NCI-H510A treated with DMSO at 0.1 percent for 48 hours (cell line): ENCODE results near the gene KRTAP5-8.
"Not testable (repeated sequence)": the region's sequence is repeated elsewhere in the genome, so short reads cannot be mapped to it uniquely, and the experiment has no call there.

Experiments used
- DNase-seq: peaks from one replicate; lab custom pipeline; 2025; lab: John Stamatoyannopoulos, UW

KRTAP5-8 gene

DNA sequence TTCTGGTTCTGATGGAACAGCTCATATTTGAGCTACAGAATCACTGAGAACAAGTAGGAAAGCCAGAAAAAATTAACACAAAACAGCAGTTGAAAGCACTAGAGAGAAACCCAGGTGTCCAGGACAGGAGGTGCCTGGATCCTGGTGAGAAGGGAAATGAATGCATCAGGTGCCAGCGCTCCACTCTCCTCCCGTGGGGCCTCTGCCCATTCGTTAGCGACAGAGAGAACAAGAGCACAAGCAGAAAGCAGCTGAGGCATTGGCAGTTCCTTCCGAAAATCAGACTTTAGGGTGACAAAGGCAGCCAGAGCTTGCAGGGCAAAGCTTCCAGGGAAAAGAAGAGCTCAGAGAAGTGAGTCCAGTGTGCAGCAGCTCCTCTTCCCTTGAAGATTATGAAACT, 30.7 kb upstream of the KRTAP5-8 start:
- no peak for DNase-seq

DNA sequence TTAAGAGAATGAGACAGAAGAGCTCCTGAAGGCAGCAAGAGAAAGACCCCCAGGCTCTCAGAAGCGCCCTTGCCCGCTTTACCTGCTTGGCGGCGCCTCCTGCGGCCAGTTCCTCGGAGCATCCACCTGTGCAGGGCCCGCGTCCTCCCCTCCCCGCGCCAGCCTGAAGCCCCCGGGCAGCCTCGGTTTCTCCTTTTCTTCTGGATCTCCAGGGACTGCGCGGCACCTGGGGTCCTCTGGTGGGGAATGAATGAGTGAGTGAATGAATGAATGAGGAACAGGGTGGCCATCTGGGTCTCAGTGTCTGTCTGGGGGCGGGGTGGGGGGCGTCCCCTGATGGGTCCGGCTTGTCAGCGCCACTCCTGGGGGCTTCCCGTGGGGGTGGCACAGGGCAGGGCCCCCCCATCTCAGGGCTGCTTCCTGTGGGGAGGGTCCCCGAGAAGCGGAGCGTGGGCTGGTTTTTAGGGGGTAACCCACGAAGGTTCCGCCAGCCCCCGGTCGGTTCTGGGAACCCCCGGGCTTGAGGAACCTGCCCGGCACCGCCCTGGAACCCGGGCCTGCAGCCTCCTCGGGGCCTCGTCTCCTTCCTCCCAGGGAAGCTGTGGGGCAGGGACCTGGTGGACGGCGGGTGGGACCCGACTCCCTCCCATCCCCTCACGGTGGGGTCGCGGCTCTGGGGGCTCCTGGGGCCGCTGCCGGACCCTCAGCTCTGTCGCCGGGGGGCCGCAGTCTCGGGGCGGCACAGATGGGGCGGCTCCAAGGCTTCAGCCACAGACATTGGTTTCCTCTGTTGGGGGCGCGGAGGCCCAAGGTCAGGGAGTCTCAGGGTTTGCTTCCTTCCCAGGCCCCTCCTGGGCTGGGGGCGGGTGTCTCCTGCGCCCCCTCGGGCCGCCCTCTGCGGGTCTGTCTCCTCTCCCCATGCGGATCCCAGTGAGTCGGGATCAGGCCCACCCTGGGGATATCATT, 19.0 kb upstream of the KRTAP5-8 start:
- no peak for DNase-seq

DNA sequence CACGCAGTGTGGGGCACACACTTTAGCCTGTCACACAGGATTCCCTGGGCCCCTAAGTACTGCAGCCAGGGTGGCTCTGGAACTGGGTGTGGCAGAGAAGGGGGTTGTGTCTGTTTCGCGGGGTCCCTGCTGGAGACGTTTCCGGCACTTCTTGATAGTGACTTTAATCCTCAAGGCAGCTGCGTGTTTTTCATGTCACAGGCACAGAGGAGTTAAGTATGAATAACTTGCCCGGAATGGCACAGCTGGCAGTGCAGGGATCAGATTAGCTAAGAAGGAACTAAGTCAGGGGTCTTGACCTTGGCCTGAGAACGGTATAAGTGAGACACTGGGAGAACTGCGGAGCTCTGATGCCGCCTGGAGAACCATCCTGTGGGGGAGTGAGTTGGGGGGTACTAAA, 18.3 kb upstream of the KRTAP5-8 start:
- no peak for DNase-seq

DNA sequence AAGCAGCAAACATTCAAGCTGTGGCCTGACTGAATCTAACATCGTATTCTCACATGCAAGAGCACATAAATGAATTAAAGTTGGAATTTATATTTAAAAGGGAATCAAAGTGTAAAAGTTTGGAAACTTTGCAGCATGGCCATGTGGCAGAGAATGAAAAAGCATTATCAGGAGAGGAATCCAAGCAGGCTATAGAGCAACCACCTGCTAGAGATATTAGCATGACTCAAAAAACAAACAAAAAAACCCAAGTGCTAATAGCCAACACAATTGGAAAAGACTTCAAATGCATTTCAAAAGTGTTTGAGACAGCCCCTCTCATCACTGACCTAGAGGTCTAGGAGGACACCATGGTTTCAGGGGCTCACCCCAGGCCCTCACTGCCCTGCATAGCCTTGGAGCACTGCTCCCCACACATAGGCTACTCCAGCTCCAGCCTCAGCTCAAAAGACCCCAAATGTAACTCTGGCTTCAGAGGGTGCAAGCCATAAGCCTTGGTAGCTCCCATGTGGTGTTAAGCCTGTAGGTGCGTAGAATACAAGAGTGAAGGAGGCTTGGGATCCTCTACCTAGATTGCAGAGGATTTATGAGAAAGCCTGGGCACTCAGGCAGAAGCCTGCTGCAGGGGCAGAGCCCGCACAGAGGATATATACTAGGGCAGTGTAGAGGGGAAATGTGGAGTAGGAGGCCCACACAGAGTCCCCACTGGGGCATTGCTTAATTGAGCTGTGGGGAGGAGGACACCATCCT, 12.5 kb upstream of the KRTAP5-8 start:
- no peak for DNase-seq

DNA sequence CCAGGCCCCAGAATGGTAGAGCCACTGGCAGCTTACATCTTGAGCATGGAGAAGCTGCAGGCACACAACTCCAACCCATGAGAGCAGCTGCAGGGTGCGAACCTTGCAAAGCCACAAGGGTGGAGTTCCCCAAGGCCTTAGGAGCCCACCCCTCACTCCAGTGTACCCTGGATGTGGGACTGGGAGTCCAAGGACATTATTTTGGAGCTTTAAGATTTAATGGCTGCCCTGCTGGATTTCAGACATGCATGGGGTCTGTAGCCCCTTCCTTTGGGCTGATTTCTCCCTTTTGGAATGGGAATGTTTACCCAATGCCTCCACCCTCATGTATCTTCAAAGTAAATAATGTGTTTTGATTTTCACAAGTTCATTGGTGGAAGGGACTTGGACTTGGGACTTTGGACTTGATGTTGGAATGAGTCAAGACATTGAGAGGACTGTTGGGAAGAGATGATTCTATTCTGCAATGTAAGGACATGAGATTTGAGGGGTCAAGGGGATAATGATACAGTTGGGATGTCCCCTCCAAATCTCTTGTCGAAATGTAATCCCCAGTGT, 11.8 kb upstream of the KRTAP5-8 start:
- no peak for DNase-seq

DNA sequence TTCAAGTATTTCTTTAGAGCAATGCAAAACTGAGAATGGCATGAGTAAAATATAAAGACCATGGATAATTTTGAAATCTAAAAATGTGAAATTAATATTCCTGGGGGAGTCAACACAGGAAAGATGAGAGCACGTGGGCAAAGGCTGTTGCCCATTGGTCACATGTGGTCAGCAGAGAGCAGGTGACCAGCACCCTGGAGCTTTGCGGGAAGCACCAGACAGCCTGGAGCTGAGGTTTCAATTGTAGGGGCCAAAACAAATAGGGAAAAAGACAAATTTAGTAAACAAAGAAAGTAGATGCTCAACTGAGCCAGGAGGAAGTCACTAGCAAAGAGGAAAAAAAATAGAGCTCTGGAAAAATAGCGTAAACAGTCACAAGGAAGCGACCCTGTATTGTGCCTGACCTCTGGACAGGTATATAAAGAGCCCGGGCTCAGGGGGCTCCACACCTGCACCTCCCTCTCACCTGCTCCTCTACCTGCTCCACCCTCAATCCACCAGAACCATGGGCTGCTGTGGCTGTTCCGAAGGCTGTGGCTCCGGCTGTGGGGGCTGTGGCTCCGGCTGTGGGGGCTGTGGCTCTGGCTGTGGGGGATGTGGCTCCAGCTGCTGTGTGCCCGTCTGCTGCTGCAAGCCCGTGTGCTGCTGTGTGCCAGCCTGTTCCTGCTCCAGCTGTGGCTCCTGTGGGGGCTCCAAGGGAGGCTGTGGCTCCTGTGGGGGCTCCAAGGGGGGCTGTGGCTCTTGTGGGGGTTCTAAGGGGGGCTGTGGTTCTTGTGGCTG, 10.8 kb upstream of the KRTAP5-8 start, which contains the start of gene KRTAP5-7:
KRTAP5-7 (plus strand) TSS at position 472 of the 780 bp plus-strand sequence; CDS start at position 506, 34 bp downstream.
- DNase-seq: not testable (repeated sequence)

DNA sequence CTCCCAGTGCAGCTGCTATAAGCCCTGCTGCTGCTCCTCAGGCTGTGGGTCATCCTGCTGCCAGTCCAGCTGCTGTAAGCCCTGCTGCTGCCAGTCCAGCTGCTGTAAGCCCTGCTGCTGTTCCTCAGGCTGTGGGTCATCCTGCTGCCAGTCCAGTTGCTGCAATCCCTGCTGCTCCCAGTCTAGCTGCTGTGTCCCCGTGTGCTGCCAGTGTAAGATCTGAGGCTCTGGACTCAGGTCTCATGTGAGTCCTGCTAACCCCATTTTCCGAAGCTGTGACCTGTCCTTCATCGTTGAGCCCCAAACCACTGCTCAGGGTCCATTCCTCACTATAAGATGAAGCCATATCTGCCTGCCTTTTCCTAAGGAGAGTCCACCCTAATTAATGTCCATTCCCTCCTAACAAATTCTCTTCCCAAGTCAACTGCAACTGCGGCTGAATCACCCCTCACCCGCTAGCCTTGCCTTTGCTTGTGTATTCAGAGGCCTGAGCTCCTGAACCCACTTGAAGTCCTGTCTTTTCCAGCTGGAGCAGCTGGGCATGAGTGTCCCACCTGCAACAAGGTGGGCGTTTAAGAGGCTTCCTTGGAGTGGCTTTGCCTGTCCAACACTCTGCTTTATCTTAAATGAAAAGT, 10.1 kb upstream of the KRTAP5-8 start:
- DNase-seq: no peak

DNA sequence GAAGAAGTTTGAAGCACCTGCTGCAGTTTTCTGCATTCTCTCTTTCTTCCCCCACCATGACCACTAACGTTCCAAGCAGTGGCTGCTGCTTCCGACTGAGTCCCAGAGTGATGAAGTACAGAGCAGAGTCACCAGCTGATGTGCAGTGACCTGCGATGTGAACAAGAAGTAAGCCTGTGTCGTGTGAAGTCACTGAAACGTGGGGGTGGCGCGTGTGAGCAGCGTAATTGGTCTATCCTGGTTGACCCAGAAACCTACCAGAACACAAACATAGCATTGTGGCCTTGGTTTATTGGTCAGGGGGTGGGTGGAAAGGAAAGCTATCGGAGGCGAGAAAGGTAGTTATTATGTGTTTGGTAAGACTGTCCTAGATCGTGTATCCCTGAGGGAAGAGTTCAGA, 7.2 kb upstream of the KRTAP5-8 start:
- DNase-seq: no peak

DNA sequence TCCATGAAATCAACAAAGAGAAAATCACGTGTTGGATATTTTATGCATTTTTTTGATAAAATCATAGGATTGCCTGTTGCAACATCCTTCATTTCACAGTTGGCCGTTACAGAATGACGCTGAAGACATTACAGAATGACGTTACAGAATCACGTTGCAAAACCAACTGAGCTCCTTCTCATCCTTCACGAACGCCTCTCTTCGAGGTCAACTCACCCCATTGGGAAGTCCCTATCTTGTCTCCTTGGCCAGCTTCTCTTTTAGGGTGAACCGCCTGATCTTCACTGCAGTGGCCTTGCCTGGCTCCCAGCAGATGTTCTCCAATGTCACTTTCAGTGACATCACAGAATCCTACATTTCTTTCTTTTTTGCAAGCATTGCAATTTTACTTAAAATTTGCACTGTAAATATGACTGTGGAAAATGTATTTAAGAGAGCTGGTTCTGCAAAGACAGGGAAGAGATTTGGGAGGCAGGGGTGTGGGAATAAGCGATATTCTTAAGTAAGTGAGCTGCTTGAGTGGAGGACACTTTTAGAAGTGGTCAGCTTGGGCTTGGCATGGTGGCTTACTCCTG, 5.7 kb upstream of the KRTAP5-8 start:
- no peak for DNase-seq

DNA sequence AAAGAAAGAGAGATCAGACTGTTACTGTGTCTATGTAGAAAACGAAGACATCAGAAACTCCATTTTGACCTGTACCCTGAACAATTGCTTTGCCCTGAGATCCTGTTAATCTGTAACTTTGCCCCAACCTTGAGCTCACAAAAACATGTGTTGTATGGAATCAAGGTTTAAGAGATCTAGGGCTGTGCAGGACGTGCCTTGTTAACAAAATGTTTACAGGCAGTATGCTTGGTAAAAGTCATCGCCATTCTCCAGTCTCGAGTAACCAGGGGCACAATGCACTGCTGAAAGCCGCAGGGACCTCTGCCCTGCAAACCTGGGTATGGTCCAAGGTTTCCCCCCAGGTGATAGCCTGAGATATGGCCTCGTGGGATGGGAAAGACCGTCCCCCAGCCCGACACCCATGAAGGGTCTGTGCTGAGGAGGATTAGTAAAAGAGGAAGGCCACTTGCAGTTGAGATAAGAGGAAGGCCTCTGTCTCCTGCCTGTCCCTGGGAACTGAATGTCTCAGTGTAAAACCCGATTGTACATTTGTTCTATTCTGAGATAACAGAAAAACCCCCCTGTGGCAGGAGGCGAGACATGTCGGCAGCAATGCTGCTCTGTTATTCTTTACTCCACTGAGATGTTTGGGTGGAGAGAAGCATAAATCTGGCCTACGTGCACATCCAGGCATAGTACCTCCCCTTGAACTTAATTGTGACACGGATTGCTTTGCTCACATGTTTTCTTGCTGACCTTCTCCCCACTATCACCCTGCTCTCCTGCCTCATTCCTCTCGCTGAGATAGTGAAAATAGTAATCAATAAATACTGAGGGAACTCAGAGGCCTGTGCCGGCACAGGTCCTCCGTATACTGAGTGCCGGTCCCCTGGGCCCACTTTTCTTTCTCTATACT, 2.9 kb upstream of the KRTAP5-8 start:
- not testable (repeated sequence) for DNase-seq

DNA sequence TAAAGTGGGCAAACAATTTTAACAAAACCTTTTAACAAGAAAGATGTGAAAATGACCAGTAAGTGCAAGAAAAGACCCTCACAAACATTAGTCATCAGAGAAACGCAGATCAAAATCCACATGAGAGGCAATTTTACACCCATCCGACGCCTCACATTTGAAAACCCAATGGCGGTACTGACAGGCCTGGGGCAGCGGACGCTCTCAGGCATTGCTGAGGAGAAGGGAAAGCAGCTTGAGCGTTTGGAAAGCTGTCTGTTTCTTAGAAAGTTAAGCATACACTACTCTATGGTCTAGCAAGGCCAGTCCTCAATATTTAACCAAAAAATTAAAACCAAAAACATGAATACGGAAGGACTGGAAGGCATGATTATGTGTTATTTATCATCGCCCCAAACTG, 2.0 kb upstream of the KRTAP5-8 start:
- no peak for DNase-seq

DNA sequence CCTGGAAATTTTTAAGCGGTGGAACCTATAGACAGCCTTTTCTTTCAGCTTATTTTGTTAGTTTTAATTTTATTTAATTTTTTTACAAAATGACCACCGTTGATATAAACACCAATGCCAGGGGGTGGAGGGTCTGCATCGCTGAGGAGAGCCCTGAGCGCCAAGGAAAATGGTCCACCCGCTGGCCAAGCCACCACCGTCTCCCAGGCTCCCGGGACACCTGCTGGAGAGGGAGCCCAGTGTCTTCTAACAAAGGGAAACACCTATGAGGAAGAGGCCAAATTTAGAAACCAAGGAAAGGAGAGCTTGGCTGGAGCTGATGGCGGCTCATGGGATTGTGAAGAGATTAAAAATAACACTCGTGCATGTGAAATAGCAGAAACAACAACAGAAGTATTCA, 288 bp upstream of the KRTAP5-8 start:
- no peak for DNase-seq

DNA sequence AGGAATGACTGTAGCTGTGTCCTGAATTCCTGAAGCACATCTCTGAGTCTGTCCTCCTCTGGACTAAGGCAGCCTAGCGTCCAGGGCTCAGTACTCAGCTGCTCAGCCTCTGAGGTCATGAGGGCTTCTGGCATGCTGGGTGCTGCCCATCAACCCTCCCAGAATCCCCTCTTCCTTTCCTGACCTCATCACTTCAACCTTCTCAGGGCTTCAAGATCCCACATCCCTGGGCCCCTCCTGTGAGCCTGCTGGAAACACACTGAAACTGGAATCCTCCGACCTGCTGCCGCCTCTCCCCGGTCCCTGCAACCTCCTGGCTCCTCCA, 803 bp downstream of the KRTAP5-8 start:
- no peak for DNase-seq

DNA sequence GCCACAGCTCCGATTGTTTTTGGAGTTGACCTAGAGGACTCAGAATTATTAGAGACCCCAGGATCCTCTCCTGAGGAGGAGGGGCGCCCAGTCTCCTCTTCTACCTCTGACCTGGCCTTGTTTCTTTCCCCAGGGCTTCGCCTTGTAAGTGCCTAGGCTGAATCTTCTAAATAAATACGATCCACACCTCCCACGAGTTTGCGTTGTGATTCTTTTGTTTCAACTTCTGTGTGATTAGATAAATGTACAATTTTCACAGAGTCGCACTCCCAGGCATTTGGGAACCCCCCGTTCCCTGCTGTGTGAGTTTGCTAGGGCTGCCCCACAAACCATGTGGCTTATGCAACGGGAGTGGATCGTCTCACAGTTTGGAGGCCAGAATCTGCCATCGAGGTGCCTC, 1.2 kb downstream of the KRTAP5-8 start:
- DNase-seq: no peak

DNA sequence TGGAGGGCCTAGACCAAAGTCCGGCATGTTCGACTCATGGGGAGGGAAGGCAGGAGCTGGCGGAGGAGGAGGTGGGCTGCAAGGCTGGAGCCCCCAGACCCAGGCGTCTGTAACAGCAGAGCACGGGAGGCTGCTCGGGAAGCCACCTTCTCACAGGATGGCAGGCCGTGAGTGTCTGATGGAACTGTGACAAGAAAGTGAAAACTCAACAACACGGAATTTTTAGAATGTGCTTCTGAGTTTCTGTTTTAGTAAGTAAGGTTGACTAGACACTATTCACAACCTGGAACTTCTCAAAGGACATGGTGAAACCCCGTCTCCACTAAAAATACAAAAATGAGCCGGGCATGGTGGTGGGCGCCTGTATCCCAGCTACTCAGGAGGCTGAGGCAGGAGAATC, 2.1 kb downstream of the KRTAP5-8 start:
- DNase-seq: not testable (repeated sequence)

DNA sequence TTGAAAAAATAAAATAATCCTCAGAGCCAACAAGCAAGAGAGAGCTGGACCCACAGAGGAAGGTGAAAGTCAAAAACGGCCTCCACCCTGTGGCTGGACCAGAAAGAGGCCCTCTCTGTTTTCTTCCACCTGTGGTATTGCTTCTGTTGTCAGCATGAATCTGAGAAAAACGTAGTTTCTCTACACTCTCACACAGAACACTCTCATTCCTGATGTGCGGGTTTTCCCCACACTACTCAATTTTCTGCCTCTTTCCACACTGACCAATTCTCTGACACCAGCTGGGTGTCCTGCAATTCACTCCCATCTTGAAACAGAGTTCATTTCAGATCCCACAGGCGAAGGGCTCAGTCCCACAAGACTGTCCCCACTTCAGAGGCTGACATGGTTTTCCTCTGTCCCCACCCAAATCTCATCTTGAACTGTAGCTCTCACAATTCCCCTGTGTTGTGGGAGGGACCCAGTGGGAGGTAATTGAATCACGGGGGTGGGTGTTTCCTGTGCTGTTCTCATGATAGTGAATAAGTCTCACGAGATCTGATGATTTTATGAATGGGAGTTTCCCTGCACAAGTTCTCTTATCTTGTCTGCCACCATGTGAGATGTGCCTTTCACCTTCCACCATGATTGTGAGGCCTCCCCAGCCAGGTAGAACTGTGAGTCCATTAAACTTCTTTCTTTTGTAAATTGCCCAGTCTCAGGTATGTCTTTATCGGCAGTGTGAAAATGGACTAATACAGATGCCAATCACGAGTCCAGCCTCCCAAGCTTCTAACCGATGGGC, 2.9 kb downstream of the KRTAP5-8 start:
- DNase-seq: not testable (repeated sequence)

DNA sequence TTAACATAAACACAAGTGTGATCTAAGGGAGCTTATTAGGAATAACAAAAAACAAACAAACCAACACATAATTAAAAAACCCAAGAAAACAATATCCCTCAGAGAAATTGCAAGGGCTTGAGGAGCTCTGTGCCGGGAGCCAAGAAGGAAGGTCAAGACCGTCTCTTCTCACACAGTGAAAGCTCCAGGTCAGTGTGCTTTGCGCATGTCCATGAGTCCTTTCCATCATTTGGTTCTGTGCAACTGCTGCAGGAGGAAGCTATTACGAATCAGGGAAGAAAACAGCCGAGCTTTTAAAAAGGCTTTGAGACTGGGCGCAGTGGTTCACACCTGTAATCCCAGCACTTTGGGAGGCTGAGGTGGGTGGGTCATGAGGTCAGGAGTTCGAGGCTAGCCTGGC, 4.6 kb downstream of the KRTAP5-8 start:
- no peak for DNase-seq

DNA sequence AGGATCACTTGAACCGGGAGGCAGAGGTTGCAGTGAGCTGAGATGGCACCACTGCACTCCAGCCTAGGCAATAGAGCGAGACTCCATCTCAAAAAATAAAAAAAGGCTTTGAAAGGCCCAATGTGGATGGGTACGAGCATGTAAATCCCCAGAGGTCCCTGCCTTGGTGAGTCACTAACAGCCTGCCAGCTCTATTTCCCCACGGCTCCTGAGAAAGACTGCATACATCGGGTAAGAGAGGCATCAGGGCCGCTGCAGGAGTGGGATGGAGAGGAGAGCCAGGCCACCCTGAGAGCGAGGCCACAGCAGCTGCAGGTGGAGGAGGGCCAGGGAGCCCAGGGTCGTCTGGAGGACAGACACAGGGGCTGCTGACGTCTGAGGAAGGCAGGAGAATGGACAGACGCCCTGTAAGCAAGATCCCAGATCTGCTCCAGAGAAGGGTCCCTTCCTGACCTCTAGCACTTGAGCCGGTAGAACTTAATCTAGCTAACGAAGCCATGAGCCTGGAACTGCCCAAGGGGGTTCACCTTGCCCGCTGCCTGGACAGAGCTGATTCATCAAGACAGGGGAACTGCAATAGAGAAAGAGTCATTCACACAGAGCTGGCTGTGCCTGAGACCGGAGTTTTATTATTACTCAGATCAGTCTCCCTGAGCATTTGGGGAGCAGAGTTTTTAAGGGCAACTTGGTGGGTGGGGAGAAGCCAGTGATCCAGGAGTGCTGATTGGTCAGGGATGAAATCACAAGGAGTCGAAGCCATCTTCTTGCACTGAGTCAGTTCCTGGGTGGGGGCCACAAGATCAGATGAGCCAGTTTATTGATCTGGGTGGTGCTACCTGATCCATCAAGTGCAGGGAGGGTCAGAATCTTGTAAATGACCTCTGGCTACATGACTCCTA, 5.3 kb downstream of the KRTAP5-8 start:
- no peak for DNase-seq
